T1000 (cell line): ENCODE data around the gene NR2C1.

Experiments
- DNase-seq: peaks from one replicate; lab custom pipeline; 2025; ENCODE audit warnings: mixed read lengths; lab: John Stamatoyannopoulos, UW

NR2C1 gene

DNA sequence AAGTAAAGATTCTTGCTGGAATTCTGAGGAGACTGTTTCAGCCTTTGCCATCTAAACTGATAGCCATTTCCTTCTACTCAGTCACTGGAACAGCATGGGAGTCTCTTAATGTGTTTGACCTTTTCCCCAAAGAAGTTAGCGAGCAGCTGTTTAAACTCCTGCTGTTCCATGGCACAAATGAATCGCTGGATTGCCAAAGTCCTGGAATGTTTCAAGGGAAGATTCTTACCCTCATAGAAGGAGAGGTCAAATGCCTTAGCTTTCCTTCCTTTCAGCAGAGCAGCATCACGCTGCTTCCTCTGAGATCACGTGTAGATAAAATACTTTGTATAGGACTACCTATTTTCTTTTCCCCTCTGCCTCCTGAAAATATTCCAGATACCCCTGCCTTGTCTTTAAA is 10.5 kb upstream of the NR2C1 start:
- no peak for DNase-seq

DNA sequence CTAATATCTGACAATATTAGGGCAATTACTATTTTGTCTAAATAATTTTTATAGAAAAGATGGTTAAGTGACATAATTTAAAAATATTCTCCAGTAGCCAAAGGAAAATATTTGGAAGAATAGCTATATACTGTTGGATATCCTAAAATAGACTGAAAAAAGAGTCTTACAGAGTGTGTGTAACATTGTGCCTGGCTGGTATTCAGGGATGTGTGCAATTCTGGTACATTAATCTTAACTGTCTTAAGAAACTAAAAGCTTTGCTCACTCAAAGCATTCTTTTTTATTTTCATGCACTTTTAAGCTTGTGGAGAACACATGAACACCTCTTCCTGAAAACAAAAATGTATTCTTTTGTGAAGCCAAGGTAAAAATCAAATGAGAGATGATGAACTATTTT is 10.1 kb upstream of the NR2C1 start:
- no peak for DNase-seq

DNA sequence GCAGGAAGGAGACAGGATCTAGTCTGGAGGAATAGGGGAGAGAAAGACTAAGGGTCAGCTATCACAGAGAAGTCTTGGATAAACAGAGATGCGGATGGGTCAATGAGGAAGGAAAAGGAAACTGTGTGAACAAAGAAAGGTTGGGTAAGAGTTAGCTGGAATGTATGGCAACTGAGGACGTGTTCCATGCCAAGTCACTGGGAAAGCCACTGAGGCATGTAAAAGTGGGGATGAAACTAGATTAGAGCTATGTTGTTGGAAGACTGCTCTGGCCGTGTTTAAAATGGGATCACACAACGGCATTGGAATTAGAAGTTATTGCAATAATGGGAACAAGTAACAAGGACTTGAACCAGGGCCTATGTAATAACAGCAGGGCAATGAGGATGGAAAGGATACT is 3.9 kb upstream of the NR2C1 start:
- no peak for DNase-seq

DNA sequence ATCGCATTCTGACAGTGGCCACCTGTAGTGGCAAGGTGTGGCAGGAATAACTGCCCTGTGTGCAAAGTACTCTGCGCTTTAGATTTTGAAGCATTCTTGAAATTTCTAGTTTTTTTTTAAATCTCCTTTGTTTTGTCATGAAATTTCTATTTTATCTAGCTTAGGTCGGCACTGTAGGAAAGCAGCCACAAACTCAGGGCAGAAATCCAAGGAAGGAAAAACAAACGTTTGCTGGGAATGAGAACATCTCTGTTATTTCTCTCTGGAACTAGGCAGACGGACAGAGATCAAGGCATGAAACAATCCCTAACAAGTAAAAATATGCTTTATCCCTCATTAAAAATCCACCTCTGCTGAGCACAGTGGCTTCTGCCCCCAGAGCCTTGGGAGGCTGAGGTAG is 1.3 kb upstream of the NR2C1 start:
- no peak for DNase-seq

DNA sequence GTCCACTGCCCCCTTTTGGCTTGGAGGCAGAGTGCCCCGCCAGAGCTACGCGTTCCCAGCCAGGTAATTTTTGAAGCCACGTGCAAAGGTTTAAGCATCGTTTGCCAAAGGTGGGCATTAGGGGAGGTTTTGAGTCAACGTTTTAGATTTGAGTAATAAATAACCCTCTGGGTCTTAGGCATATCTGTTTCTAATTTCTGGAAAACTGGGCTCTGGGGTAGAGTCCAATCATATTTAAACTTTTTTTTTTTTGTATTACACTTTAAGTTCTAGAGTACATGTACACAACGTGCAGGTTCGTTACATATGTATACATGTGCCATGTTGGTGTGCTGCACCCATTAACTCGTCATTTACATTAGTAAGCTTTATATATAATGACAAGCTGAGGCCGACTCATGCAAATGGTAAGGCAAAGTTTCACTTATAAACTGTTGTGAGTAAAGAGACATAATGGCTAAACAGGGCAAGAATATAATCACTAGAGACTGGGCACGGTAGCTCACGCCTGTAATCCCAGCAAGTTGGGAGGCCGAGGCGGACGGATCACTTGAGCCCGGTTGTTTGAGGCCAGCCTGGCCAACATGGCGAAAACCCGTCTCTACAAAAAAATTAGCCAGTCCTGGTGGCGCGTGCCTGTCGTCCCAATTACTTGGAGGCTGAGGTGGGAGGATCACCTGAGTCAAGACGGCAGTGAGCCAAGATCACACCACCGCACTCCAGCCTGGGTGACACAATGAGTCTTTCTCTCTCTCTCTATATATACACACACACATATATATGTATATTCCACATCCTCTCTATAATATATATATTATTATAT is 491 bp upstream of the NR2C1 start:
- no peak for DNase-seq

DNA sequence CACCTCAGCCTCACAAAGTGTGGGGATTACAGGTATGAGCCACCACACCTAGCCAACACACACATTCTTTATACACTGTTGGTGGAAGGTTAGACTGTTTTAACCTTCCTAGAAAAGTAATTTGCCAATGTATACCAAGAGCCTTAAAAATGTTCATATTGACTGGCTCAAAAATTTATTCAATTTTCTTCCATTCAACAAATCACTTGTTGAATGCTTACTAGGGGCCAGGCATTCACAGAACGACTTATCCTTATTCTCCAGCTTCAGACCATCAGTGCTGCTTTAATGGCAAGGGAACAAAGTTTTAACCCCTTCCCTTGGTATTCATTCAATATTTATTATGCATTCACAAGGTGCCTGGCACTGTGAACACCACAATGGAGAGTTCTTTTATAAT is 3.0 kb downstream of the NR2C1 start:
- no peak for DNase-seq

DNA sequence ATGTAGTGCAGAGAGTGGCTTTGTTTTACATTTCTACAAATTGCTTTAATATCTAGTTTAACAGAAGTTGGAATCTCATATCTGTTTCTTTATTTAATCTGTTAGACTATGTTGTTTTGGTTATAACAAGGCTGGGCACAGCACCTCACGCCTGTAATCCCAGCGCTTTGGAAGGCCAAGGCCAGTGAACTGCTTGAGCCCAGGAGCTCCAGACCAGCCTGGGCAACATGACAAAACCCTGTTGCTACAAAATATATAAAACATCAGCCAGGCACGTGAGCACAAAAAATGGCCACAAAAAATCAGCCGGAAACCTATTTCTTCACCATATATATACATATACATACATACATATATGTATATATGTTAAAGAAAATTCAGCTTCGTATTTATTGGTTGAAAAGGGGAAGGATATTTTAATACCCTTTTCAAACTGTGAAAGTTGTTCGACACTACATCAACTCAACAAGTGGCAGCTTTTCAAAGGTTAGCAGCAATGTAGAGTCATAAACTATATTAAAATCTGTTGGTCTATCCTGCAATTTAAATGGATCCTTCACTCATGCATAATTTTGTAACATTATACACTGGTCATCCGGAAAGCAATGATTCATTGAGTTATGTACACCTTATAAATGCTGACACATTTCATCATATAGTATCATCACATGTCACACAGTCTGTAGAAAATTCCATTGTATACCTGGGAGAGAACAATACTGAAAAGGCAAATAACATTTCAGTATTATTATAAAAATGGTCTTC is 7.1 kb downstream of the NR2C1 start:
- no peak for DNase-seq

DNA sequence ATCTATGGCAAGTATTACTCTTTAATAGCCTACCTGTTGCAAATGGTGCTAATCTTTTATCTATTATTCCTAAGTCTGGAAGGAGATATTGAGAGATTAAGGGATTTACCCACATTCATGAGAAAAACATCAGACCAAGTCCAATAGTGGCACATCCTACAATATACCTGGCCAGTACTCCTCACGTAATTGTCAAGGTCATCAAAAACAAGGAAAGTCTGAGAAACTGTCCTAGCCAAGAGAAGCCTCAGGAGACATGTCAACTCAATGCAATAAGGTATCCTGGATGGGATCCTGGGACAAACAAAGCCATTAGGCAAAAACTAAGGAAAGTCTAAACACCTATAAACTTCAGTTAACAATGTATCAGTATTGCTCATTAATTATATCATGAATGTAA is 12.5 kb downstream of the NR2C1 start:
- no peak for DNase-seq

DNA sequence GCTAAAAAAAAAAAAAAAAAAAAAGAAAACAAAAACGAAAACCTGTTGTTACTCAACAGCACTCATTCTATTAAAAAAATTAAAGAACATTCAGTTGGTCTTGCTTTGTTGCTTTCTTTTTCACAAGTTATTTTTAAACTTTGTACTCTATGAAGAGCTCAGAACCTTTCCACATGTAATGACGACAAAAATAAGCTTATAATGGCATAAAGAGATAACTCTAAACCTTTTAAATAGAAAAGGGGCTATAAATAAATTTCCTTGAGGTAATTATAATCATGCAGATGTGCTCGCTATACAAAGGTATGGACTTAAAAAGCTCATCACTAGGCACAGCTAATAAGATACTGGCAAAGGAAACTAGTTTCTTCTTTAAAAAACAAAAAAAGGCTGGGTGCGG is 13.4 kb downstream of the NR2C1 start:
- DNase-seq = no peak

DNA sequence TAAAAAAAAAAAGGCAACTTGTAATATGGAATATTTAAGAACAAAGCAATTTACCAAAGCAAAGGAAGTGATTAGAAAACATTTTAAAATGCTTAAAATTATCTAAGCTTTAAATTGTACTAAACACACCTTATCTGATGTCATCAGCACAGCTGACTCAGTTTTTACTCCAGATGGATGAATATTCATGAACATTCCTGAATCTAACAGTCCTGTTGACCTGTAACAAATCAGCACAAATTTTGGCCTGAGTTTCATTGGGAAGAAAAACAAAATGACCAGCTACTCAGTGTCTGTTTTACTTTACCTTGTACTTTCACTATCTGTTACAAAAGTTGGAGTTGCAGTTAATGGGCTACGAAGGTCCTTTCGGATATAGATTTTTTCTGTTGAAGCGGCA is 16.0 kb downstream of the NR2C1 start:
- DNase-seq = no peak

DNA sequence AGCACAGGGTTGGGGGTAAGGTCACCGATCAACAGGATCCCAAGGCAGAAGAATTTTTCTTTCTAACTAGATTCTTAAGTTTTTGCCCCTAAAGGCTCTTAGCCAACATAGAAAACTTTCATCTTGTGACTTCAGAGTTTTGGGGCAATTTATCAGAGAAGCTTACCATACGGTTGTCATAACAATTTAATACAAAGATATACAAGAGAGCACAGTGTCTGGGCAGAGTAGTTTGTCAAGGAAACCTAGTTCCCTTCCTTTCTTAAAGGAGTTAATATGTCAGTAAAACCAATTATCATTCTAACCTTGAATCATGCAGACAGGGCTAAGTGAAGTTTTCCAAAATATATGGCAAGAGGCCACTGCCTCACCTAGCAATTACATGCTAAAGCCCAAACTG is 18.4 kb downstream of the NR2C1 start:
- DNase-seq = no peak

DNA sequence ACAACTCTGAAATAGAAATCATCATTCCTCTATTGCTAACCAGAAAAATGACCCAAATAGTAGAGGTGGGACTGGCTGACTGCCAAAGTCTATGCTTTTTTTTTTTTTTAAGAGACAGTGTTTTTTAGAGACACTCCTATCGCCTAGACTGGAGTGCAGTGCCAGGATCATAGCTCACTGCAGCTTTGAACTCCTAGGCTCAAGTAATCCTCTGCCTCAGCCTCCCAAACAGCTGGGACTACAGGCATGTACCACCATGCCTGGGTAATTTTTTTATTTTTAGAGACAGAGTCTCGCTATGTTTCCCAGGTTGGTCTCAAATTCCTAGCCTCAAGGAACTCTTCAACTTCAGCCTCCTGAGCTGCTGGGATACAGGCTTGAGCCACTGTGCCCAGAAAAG is 19.2 kb downstream of the NR2C1 start:
- DNase-seq = no peak

DNA sequence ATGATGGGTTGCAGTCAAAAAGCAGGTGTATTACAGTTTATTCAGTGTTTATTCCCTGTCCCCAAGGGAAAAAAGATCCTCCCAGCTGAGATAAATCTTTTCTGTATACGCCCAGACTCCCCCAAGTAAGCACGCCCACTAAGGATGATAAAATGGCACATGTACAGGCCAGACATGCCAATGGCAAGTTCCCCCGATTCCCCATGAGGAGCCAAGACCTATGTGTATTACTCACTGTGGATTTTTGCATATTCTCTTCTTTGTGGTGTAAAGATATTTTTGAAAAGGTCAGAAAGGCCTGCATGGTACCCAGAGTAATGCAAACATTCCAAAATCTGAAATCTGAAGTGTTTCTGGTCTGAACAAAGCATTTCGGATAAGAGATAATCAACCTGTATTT is 22.2 kb downstream of the NR2C1 start:
- DNase-seq = no peak

DNA sequence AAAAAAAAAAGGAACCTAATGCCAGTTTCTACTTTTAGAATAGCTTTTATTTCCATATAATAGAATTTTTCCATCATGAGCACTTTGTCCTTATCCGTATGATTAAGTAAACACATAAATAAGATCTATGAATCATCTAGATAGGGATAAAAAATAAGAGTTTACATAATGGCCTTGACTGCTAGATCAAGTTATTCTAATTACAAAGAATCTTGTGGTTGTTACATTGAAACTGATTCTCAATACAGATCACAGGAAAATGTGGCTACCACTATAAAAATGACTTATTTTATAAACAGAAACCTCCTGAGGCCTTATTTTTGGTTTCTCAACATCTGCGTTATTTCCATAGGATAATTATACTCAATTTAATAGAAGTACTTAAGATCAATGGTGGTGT is 35.5 kb downstream of the NR2C1 start:
- DNase-seq = no peak

DNA sequence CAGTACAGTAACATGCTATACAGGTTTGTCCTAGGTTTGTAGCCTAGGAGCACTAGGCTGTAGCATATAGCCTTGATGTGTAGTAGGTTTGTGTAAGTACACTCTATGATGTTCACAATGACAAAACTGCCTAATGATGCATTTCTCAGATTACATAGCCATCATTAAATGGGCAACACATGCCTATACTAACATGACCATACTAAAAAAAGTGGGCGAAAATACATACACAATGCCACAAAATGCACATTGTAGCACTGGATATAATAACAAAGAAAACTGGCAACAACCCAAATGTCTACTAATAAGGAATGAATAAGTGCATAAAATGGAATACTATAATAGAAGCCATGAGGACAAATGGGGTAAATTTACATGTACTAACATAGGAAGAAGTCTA is 38.7 kb downstream of the NR2C1 start:
- no peak for DNase-seq

DNA sequence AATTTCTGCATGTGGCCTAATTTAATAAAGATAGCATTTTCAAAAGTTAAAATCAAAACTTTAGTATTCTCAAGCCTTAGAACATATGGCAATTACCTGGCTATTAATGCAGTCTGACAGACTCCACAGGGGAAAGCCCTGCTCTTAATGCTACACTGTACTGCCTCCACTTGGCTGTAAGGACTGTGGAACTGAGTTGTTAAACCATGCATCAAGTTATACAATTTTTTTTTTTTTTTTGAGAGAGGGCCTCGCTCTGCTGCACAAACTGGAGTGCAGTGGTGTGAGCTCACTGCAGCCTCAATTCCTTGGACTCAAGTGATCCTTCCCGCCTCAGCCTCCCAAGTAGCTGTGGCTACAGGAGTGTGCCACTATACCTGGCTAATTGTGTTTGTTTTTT is 50.9 kb downstream of the NR2C1 start:
- no peak for DNase-seq

DNA sequence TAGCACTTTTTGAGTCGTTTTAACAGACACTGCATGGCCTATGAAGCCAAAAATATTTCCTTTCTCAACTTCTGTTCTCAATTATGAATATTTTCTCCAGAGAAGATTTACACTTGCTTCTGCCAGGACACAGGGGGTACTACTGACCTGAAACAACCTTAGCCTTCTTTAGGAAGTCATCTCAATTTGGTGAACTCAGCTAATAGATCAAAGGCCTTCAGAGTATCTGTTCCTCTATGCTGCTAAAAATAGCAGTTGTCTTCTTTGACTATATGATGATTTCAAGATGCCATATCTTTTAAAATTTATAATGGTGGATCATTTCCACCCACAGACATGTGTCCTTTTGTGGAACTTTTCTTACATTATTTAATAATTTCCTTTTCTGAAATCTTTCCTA is 55.9 kb downstream of the NR2C1 start:
- DNase-seq = no peak

DNA sequence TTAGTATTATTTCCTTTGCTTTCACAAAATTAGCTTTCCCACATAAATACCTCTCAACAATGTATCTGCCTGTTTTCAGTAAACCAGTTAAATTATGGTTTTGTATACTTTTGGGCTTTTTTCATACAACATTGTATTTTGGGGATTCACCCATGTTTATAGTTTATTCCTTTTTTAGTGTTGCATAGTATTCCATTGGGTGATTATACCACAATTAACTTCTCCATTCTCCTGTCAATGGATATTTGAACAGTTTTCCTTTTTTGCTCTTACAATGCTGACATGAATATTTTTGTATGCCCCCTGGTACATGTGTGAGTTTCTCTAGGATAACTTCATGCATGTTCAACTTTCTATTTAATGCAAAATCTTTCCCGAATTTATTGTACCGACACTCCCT is 57.3 kb downstream of the NR2C1 start:
- no peak for DNase-seq

DNA sequence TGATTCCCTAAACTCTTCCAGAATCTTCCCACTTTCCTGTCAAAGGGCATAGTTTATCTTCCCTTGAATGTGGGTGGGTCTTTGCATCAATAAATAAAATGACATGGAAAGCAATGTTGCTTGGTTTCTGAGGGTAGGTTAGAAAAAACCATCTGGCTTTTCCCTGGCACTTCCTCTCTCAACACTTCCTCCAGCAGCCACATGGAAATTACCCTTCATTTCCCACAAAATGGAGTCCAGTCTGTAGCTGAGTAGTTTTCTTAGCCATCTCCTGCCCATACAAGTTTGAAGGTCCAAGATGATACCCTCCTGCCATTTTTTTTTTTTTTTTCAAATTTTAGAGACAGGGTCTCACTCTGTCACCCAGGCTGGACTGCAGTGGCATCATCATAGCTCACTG is 58.9 kb downstream of the NR2C1 start:
- no peak for DNase-seq

DNA sequence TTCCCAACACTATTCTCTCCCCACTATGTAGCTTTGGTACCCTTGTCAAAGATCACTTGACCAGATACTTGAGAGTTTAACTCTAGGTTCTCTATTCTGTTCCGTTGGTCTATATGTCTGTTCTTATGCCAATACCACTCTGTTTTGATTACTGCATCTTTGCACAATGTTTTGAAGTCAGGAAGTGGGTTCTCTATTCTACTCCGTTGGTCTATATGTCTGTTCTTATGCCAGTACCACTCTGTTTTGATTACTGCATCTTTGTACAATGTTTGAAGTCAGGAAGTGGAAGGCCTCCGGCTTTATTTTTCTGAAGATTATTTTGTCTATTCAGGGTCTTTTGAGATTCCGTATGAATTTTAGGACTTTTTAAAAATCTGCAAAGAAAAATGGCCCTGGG is 67.2 kb downstream of the NR2C1 start:
- no peak for DNase-seq

DNA sequence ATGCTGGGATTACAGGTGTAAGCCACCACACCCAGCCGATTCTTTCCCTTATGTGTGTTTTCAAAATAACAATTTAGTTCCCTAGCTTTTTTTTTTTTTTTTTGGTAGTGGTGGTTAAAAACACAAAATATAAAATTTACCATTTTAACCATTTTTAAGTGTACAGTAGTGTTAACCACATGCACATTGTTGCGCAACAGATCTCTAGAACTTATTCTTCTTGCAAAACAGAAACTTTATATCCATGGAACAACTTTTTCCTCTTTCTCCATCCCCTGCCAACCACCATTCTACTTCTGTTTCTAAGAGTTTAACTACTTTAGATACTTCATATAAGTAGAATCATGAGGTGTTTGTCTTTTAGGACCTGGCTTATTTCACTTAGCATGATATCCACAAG is 68.8 kb downstream of the NR2C1 start:
- DNase-seq = no peak

DNA sequence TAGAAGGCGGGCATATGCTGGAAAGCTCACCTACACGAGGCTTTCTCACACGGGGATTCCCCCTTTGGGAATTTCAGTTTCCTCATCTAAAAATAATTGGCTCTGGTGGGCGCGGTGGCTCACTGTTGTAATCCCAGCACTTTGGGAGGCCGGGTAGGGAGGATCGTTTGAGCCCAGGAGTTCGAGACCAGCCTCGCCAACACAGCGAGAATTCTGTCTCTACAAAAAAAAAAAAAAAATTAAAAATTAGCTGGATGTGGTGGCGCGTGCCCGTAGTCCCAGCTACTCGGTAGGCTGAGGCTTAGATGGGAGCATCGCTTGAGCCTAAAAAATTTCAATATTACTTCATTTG is 69.5 kb downstream of the NR2C1 start:
- DNase-seq = no peak

DNA sequence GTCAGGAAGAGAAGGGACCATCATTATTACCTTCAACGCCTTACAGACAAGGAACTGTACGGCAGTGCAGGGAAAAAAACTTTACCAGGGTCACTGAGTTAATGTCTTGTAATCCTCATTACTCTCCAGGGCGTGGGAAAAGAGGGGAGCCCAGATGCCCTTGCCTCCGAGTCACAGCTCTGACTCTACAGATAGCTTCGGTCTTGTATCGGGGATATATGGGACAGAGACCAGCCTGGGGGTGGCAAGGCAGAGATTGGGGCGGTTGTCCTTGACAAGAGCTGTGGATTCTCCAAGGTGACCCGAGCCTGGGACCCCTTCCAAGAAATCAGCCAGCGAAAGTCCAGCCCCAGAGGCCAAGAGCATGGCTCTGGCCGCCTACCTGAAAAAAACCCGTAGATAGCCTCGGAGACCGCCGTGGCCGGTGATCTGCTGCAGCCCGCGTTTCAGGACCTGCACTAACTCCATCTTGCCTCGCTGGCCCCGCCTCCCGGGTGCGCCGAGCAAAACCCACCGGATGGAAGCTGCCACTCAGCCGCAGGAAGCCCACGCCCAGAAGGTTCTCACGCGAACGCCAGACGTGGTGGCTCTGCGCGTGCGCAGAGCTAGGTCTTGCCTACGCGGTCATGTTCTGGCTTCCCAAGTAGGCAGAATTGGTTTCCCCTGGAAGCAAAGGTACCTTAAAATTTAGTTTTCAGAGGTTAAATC is 70.1 kb downstream of the NR2C1 start, which contains the start of gene NDUFA12:
Gene NDUFA12 (minus strand): TSS at position 485 of the 708 bp plus-strand sequence. CDS start 17 bp downstream, at position 468.
- peak; percentile 84 for DNase-seq
